HepG2 (cell line): Measurements from ENCODE around the gene SOST. TPM values are rescaled to one million over a fixed set of nuclear protein-coding genes. Genes with fewer than 3 reads are reported as not detected.

ENCODE experiments used
- ARID2 ChIP-seq: sonication (generic); formaldehyde crosslinking; IDR thresholded peaks from 2 replicates; pipeline ENCODE4 v1.8.1; 2022; ENCODE audit warnings: mild to moderate bottlenecking, missing genetic modification reagents, borderline replicate concordance
- CCAR2 ChIP-seq: fragments of 200-400 bp; formaldehyde crosslinking; optimal IDR thresholded peaks from 2 replicates; pipeline ENCODE3; 2018; ENCODE audit warnings: low read depth, mild to moderate bottlenecking, low read length, moderate library complexity
- DNMT3B ChIP-seq: conservative IDR thresholded peaks from 2 replicates; pipeline ENCODE4 v1.6.1; 2016; ENCODE audit warnings: missing biosample characterization, control low read depth
- GPN1 ChIP-seq: sonication (generic); formaldehyde crosslinking; IDR thresholded peaks from 2 replicates; pipeline ENCODE4 v1.5.1; 2020; ENCODE audit warnings: missing genetic modification reagents, borderline replicate concordance
- NFE2L2 ChIP-seq: fragments of 150-350 bp; IDR thresholded peaks from 2 replicates; pipeline ENCODE4 v1.6.1; 2014; ENCODE audit warnings: low read length
- PHF21A ChIP-seq: sonication (generic); formaldehyde crosslinking; IDR thresholded peaks from 2 replicates; pipeline ENCODE4 v1.5.0; 2020; ENCODE audit warnings: mild to moderate bottlenecking, missing genetic modification reagents
- PHF8 ChIP-seq: sonication (generic); formaldehyde crosslinking; IDR thresholded peaks from 2 replicates; pipeline ENCODE4 v1.5.0; 2020; ENCODE audit warnings: missing genetic modification reagents
- PPARG ChIP-seq: conservative IDR thresholded peaks from 2 replicates; pipeline ENCODE4 v1.6.1; 2016; ENCODE audit warnings: missing biosample characterization, missing genetic modification reagents
- RARA ChIP-seq: IDR thresholded peaks from 2 replicates; pipeline ENCODE4 v1.6.1; 2016; ENCODE audit warnings: missing genetic modification reagents, missing compliant biosample characterization
- RBM39 ChIP-seq: fragments of 200-400 bp; formaldehyde crosslinking; IDR thresholded peaks from one replicate; pipeline ENCODE4 v1.6.1; 2018; ENCODE audit warnings: antibody characterized with exemption, mild to moderate bottlenecking, low read depth, low read length; ENCODE audit not compliant: poor library complexity, severe bottlenecking
- SMYD3 ChIP-seq: sonication (generic); formaldehyde crosslinking; IDR thresholded peaks from 2 replicates; pipeline ENCODE4 v1.8.1; 2023; ENCODE audit warnings: mild to moderate bottlenecking, missing genetic modification reagents
- SRF ChIP-seq: IDR thresholded peaks from 2 replicates; pipeline ENCODE4 v1.6.1; 2011; ENCODE audit warnings: mild to moderate bottlenecking, low read depth, low read length, moderate library complexity
- ZNF101 ChIP-seq: sonication (generic); formaldehyde crosslinking; IDR thresholded peaks from 2 replicates; pipeline ENCODE4 v1.4.0; 2020; ENCODE audit warnings: mild to moderate bottlenecking, low read depth, missing genetic modification reagents, borderline replicate concordance
- ZNF138 ChIP-seq: sonication (generic); formaldehyde crosslinking; IDR thresholded peaks from 2 replicates; pipeline ENCODE4 v1.5.0; 2020; ENCODE audit warnings: mild to moderate bottlenecking, low read depth, missing genetic modification reagents
- ZNF232 ChIP-seq: sonication (generic); formaldehyde crosslinking; IDR thresholded peaks from 2 replicates; pipeline ENCODE4 v1.4.0; 2020; ENCODE audit warnings: missing genetic modification reagents, borderline replicate concordance
- ZNF274 ChIP-seq: sonication (generic); formaldehyde crosslinking; IDR thresholded peaks from 2 replicates; pipeline ENCODE4 v1.5.1; 2020; ENCODE audit warnings: mild to moderate bottlenecking, missing genetic modification reagents
- ZNF296 ChIP-seq: sonication (generic); formaldehyde crosslinking; conservative IDR thresholded peaks from 2 replicates; pipeline ENCODE4 v1.5.0; 2020; ENCODE audit warnings: mild to moderate bottlenecking, missing genetic modification reagents
- ZNF326 ChIP-seq: sonication (generic); formaldehyde crosslinking; IDR thresholded peaks from 2 replicates; pipeline ENCODE4 v1.4.0; 2020; ENCODE audit warnings: missing genetic modification reagents, borderline replicate concordance
- ZNF569 ChIP-seq: sonication (generic); formaldehyde crosslinking; IDR thresholded peaks from 2 replicates; pipeline ENCODE4 v1.5.0; 2020; ENCODE audit warnings: mild to moderate bottlenecking, missing genetic modification reagents, moderate library complexity, borderline replicate concordance
- ZNF598 ChIP-seq: sonication (generic); formaldehyde crosslinking; IDR thresholded peaks from 2 replicates; pipeline ENCODE4 v1.5.1; 2020; ENCODE audit warnings: mild to moderate bottlenecking, missing genetic modification reagents, borderline replicate concordance
- ZNF747 ChIP-seq: sonication (generic); formaldehyde crosslinking; IDR thresholded peaks from 2 replicates; pipeline ENCODE4 v1.8.1; 2023; ENCODE audit warnings: missing genetic modification reagents, mild to moderate bottlenecking, borderline replicate concordance
- ZNF772 ChIP-seq: sonication (generic); formaldehyde crosslinking; IDR thresholded peaks from 2 replicates; pipeline ENCODE4 v1.5.0; 2020; ENCODE audit warnings: mild to moderate bottlenecking, missing genetic modification reagents
- polyA plus RNA-seq, 8 experiments: library from polyadenylated mRNA; depleted of rRNA in 3 of 8; stranded (reverse) in 7 of 8; unstranded in 1 of 8; fragments of >200 nt; fragmentation: Illumina TruSeq in 4 of 8; extraction: Trizol in 4 of 8; gene quantifications; 2 replicates each; pipeline versions ENCODE4 v1.2.1 to v1.2.3, GENCODE V29; 2011 to 2016; ENCODE audit warnings: low read depth in 4 of 8, missing spikeins in 1 of 8, mixed read lengths in 1 of 8; ENCODE audit not compliant: insufficient read depth in 1 of 8
- total RNA-seq, 5 experiments: library from RNA; depleted of rRNA; stranded (reverse); fragments of >200 nt; fragmentation: Illumina TruSeq; extraction: Trizol; gene quantifications; 2 replicates each; pipeline ENCODE4 v1.2.3, GENCODE V29; 2016; ENCODE audit warnings: low read depth in 1 of 5
- TF ChIP-seq, protein P1 (sequence below): sonication (generic); formaldehyde crosslinking; IDR thresholded peaks from 2 replicates; pipeline ENCODE4 v1.8.0; 2022; ENCODE audit warnings: missing genetic modification reagents, mild to moderate bottlenecking, borderline replicate concordance
- TF ChIP-seq, protein P2 (sequence below): sonication (generic); formaldehyde crosslinking; IDR thresholded peaks from 2 replicates; pipeline ENCODE4 v1.8.0; 2022; ENCODE audit warnings: missing genetic modification reagents, low read depth, mild to moderate bottlenecking, borderline replicate concordance
- TF ChIP-seq, protein P3 (sequence below): sonication (generic); formaldehyde crosslinking; IDR thresholded peaks from 2 replicates; pipeline ENCODE4 v1.5.1; 2020; ENCODE audit warnings: missing genetic modification reagents, mild to moderate bottlenecking, borderline replicate concordance
- TF ChIP-seq, protein P4 (sequence below): sonication (generic); formaldehyde crosslinking; IDR thresholded peaks from 2 replicates; pipeline ENCODE4 v1.4.0; 2020; ENCODE audit warnings: mild to moderate bottlenecking, low read depth, missing genetic modification reagents
- TF ChIP-seq, protein P5 (sequence below): sonication (generic); formaldehyde crosslinking; IDR thresholded peaks from 2 replicates; pipeline ENCODE4 v1.8.1; 2023; ENCODE audit warnings: mild to moderate bottlenecking, missing genetic modification reagents, borderline replicate concordance

The SOST gene
- total and polyA plus RNA-seq, 2 of the 13 experiments (the other 11 are each of a cell fraction or from before 2014, with no cell fraction given), result not detected

DNA sequence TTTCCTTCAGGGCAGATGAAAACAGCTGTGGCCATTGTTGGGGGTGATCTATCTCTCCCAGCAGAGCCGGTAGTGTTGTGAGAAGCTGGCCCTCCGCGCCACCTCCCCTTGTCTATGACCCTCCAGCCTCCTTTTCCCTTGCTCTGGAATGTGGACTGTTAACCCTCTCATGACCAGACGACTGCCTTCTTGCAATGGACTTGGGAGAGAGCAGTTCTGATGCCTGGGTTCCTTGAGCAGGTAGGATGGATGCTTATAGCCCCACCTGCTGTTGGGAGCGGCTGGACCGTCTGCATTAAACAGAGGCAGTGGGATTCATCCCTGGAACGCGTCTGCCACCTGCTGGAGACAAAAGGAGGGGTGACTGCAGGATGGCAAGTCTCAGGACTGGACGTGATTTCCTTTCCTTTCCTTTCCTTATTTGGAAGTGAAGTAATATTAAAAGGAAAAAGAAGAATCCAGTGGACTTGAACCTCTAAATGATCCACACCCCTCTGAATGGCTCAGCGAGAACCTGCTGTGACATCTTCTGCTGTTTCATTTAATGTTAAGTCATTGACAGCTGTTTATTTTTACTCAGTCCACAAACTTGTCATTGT, 1.8 kb upstream of the SOST start (continued):
- TF ChIP-seq ZNF569 (CRISPR knock-in tag) (no peak), ARID2 (CRISPR knock-in tag) (no peak), ZNF138 (CRISPR knock-in tag) (0 out of 2 replicates have a peak, but pooled peaks have one; percentile 31), NFE2L2 (no peak), DNMT3B (CRISPR knock-in tag) (0 out of 2 replicates have a peak, but pooled peaks have one; percentile 85), ZNF772 (CRISPR knock-in tag) (no peak), RARA (peak; percentile 32; the same call in 1 of the 2 replicates), ZNF232 (CRISPR knock-in tag) (no peak), ZNF296 (CRISPR knock-in tag) (no peak), ZNF274 (CRISPR knock-in tag) (peak; percentile 76; the same call in 1 of the 2 replicates), ZNF747 (CRISPR knock-in tag) (no peak), CCAR2 (no peak), ZNF101 (CRISPR knock-in tag) (no peak), ZNF326 (CRISPR knock-in tag) (no peak), SMYD3 (CRISPR knock-in tag) (no peak; the same call in 1 of the 2 replicates), SRF (peak; percentile 93), PPARG (CRISPR knock-in tag) (peak; percentile 74), PHF8 (CRISPR knock-in tag) (no peak), GPN1 (CRISPR knock-in tag) (no peak), ZNF598 (CRISPR knock-in tag) (peak; percentile 85), RBM39 (no peak), PHF21A (no peak; the same call in 1 of the 2 replicates)
- TF ChIP-seq, protein P1, sequence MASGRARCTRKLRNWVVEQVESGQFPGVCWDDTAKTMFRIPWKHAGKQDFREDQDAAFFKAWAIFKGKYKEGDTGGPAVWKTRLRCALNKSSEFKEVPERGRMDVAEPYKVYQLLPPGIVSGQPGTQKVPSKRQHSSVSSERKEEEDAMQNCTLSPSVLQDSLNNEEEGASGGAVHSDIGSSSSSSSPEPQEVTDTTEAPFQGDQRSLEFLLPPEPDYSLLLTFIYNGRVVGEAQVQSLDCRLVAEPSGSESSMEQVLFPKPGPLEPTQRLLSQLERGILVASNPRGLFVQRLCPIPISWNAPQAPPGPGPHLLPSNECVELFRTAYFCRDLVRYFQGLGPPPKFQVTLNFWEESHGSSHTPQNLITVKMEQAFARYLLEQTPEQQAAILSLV (CRISPR knock-in tag), result peak; percentile 70; the same call in 1 of the 2 replicates
- TF ChIP-seq, protein P2, sequence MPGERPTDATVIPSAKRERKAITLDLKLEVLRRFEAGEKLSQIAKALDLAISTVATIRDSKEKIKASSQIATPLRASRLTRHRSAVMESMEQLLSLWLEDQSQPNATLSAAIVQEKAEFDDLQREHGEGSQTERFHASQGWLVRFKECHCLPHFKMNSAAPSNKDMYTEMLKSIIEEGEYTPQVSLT (CRISPR knock-in tag), result no peak
- TF ChIP-seq, protein P3, sequence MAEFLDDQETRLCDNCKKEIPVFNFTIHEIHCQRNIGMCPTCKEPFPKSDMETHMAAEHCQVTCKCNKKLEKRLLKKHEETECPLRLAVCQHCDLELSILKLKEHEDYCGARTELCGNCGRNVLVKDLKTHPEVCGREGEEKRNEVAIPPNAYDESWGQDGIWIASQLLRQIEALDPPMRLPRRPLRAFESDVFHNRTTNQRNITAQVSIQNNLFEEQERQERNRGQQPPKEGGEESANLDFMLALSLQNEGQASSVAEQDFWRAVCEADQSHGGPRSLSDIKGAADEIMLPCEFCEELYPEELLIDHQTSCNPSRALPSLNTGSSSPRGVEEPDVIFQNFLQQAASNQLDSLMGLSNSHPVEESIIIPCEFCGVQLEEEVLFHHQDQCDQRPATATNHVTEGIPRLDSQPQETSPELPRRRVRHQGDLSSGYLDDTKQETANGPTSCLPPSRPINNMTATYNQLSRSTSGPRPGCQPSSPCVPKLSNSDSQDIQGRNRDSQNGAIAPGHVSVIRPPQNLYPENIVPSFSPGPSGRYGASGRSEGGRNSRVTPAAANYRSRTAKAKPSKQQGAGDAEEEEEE, result no peak
- TF ChIP-seq, protein P4, sequence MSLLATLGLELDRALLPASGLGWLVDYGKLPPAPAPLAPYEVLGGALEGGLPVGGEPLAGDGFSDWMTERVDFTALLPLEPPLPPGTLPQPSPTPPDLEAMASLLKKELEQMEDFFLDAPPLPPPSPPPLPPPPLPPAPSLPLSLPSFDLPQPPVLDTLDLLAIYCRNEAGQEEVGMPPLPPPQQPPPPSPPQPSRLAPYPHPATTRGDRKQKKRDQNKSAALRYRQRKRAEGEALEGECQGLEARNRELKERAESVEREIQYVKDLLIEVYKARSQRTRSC (CRISPR knock-in tag), result no peak
- TF ChIP-seq, protein P5, sequence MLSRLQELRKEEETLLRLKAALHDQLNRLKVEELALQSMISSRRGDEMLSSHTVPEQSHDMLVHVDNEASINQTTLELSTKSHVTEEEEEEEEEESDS (CRISPR knock-in tag), result 0 out of 2 replicates have a peak, but pooled peaks have one; percentile 47
